ENCODE data around the gene AIFM3.

GRCh38 chr22:21010426-21011113 is 43.5 kb downstream of the AIFM3 start:
- TF ChIP-seq CTCF (IDR thresholded peaks at IDR 0.05) (no peak), EP300 (IDR thresholded peaks at IDR 0.05; ENCODE audit: low read depth) (no peak), POLR2A (IDR thresholded peaks at IDR 0.05) (no peak), POLR2AphosphoS5 (IDR thresholded peaks at IDR 0.05) (no peak)

Data from transverse colon (tissue), 4 donors.